SJCRH30 (cell line): Measurements from ENCODE around the gene AQP12B. TPM values are rescaled to one million over a fixed set of nuclear protein-coding genes. Genes with fewer than 3 reads are reported as not detected.

ENCODE experiments used
- total RNA-seq: library from RNA; depleted of rRNA; stranded (reverse); fragments of >200 nt; shearing (Covaris generic); gene quantifications from 2 replicates; pipeline ENCODE4 v1.2.3, GENCODE V29; 2014; rRNA removed

Gene AQP12B
- total RNA-seq, 1 experiment from 2014 or later: not detected

Other genes with a start within 250 kb of the AQP12B start
- 73.9 and 78.1 TPM in 2 replicates for gene GPC1, start 247.2 kb downstream of the AQP12B start, total RNA-seq
- 6.3 and 6.7 TPM in 2 replicates for gene ANKMY1, start 124.9 kb downstream of the AQP12B start, total RNA-seq
- 9.3 and 11.3 TPM in 2 replicates for gene DUSP28, start 122.5 kb downstream of the AQP12B start, total RNA-seq
- gene RNPEPL1, start 114.4 kb downstream of the AQP12B start, total RNA-seq: 6.0 and 8.4 TPM in 2 replicates
- gene CAPN10, start 96.2 kb downstream of the AQP12B start, total RNA-seq: 23.1 and 27.4 TPM in 2 replicates
- 0.04 and 0.30 TPM in 2 replicates for gene GPR35, start 57.4 kb downstream of the AQP12B start, total RNA-seq
- gene AQP12A, start 9.0 kb upstream of the AQP12B start, total RNA-seq: not detected in 2 replicates
- gene KIF1A, start 137.3 kb upstream of the AQP12B start, total RNA-seq: 3.7 and 4.0 TPM in 2 replicates
- 1.3 and 1.7 TPM in 2 replicates for gene AGXT, start 185.9 kb upstream of the AQP12B start, total RNA-seq
- 0.66 and 1.0 TPM in 2 replicates for gene MAB21L4, start 213.3 kb upstream of the AQP12B start, total RNA-seq
- 0.15 and 0.26 TPM in 2 replicates for gene CROCC2, start 223.5 kb upstream of the AQP12B start, total RNA-seq